Measurements from ENCODE around the gene PRG2.

DNA sequence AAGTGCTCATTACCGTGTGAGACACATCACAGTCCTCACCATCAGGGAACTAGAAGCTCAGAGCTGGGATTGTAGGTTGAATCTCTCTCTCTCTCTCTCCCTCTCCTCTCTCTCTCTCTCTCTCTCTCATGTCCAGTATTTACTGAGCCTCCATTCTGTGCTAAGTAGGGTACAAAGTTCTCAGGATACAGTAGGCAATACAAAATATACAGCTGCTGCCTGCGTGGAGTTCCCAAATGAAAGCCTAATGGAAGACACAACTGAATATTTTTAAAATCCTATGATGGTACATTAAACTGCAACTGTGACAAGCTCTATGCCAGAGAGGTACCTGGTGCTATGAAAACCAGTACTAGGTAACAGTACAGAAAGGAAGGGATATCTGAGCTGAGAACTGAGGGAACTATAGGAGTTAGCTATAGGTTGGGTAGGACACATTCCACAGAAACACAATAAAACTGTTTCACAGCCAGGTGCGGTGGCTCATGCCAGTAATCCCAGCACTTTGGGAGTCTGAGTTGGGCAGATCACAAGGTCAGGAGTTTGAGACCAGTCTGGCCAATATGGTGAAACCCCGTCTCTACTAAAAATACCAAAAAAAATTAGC lies 9.6 kb upstream of the PRG2 start:
- TF ChIP-seq, protein P1, sequence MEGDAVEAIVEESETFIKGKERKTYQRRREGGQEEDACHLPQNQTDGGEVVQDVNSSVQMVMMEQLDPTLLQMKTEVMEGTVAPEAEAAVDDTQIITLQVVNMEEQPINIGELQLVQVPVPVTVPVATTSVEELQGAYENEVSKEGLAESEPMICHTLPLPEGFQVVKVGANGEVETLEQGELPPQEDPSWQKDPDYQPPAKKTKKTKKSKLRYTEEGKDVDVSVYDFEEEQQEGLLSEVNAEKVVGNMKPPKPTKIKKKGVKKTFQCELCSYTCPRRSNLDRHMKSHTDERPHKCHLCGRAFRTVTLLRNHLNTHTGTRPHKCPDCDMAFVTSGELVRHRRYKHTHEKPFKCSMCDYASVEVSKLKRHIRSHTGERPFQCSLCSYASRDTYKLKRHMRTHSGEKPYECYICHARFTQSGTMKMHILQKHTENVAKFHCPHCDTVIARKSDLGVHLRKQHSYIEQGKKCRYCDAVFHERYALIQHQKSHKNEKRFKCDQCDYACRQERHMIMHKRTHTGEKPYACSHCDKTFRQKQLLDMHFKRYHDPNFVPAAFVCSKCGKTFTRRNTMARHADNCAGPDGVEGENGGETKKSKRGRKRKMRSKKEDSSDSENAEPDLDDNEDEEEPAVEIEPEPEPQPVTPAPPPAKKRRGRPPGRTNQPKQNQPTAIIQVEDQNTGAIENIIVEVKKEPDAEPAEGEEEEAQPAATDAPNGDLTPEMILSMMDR (IDR thresholded peaks at IDR 0.05) = no peak
- no peak for TF ChIP-seq POLR2A (IDR thresholded peaks at IDR 0.05)

Data from upper lobe of left lung (tissue), 4 donors.